Measurements from ENCODE around the gene SETDB2. TPM values are rescaled to one million over a fixed set of nuclear protein-coding genes. Genes with fewer than 3 reads are reported as not detected.

SETDB2 gene
- total RNA-seq, 2 experiments from 2014 or later: 11.3 to 11.5 TPM

GRCh38 chr13:49476529-49476928 is 32.5 kb downstream of the SETDB2 start:
- H3K4me3 Mint-ChIP-seq: no peak overlapping the region
- no peak for TF ChIP-seq CTCF (IDR thresholded peaks at IDR 0.05)
- DNase-seq: no peak
- POLR2A ChIA-PET: no interaction called here
- H3K27me3 Mint-ChIP-seq: no peaks in the 10 kb centered on the region
- no peaks in the 10 kb centered on the region for H3K9me3 Mint-ChIP-seq
- intact Hi-C loops (cut with micrococcal nuclease): no loop called here
- no peak for ATAC-seq
- no peaks in the 10 kb centered on the region for H3K4me1 Mint-ChIP-seq (ENCODE audit: low read depth)
- CTCF ChIA-PET: no interaction called here
- H3K27ac Mint-ChIP-seq: no peak overlapping the region
- peaks cover 14% of the 10 kb centered on the region for H3K36me3 Mint-ChIP-seq (ENCODE audit: low read depth)

- intact Hi-C loops (cut with micrococcal nuclease): no loop called here
- TF ChIP-seq CTCF (IDR thresholded peaks at IDR 0.05): no peak
- Mint-ChIP-seq H3K9me3 (no peaks in the 10 kb centered on the region), H3K27me3 (no peaks in the 10 kb centered on the region), H3K36me3 (ENCODE audit: low read depth) (peaks cover 30% of the 10 kb centered on the region), H3K4me1 (ENCODE audit: low read depth) (no peaks in the 10 kb centered on the region), H3K4me3 (no peak overlapping the region), H3K27ac (no peak overlapping the region)
- CTCF ChIA-PET: interaction anchor here (1.4 to 1.6 kb wide), 2 partner anchors 12 to 14 kb away, joined by 3 read pairs; partner anchors contain the start of gene PHF11
- DNase-seq: no peak
- ATAC-seq: no peak
- POLR2A ChIA-PET: interaction anchor here (2.2 kb wide), 1 partner anchor 12 kb away, joined by 5 read pairs; no protein-coding TSS in a partner anchor
These were observed 37.7 kb downstream of the SETDB2 start for GRCh38 chr13:49481788-49482187.

- peaks cover 27% of the 10 kb centered on the region for H3K36me3 Mint-ChIP-seq (ENCODE audit: low read depth)
- no peak for TF ChIP-seq CTCF (IDR thresholded peaks at IDR 0.05)
- H3K4me3 Mint-ChIP-seq: no peak overlapping the region
- DNase-seq (no peak), ATAC-seq (no peak)
- ChIA-PET CTCF (no interaction called here), POLR2A (no interaction called here)
- no peak overlapping the region for H3K27ac Mint-ChIP-seq
- intact Hi-C loops (cut with micrococcal nuclease): no loop called here
- H3K9me3 Mint-ChIP-seq: no peaks in the 10 kb centered on the region
- H3K4me1 Mint-ChIP-seq (ENCODE audit: low read depth): no peaks in the 10 kb centered on the region
- H3K27me3 Mint-ChIP-seq: no peaks in the 10 kb centered on the region
These were observed 44.5 kb downstream of the SETDB2 start for GRCh38 chr13:49488563-49488962.

GRCh38 chr13:49494645-49495044 is 50.6 kb downstream of the SETDB2 start:
- Mint-ChIP-seq H3K9me3 (no peaks in the 10 kb centered on the region), H3K36me3 (ENCODE audit: low read depth) (peaks cover 34% of the 10 kb centered on the region), H3K4me3 (peak overlapping the region; percentile 92), H3K27me3 (no peaks in the 10 kb centered on the region), H3K27ac (peak overlapping the region; percentile 98), H3K4me1 (ENCODE audit: low read depth) (peaks cover 38% of the 10 kb centered on the region)
- ATAC-seq (no peak), DNase-seq (no peak)
- intact Hi-C loops (cut with micrococcal nuclease): loop anchor here (10.0 kb wide), 1 partner anchor 110 kb away; no protein-coding TSS in a partner anchor
- ChIA-PET CTCF (interaction anchor here (1.4 to 2.3 kb wide), 3 partner anchors 9 to 50 kb away, joined by 3 to 6 read pairs (median 5); partner anchors contain the start of gene SETDB2), POLR2A (interaction anchor here (1.7 to 4.1 kb wide), 2 partner anchors 13 to 50 kb away, joined by 5 to 23 read pairs; partner anchors contain the start of genes CAB39L and SETDB2)
- no peak for TF ChIP-seq CTCF (IDR thresholded peaks at IDR 0.05)
